GM12874 (cell line): ENCODE data around the gene OTOF.
A peak's percentile ranks its signal among the peaks of the same experiment; 100 is the strongest.

Experiments
- TF ChIP-seq, protein P1 (sequence below): IDR thresholded peaks from 2 replicates; pipeline ENCODE4 v1.5.1; 2011; ENCODE audit warnings: low read depth, mild to moderate bottlenecking, control low read depth, low read length, moderate library complexity; ENCODE audit not compliant: insufficient read depth

OTOF gene

GRCh38 chr2:26504002-26504401 lies 26.1 kb upstream of the OTOF start:
- TF ChIP-seq, protein P1, sequence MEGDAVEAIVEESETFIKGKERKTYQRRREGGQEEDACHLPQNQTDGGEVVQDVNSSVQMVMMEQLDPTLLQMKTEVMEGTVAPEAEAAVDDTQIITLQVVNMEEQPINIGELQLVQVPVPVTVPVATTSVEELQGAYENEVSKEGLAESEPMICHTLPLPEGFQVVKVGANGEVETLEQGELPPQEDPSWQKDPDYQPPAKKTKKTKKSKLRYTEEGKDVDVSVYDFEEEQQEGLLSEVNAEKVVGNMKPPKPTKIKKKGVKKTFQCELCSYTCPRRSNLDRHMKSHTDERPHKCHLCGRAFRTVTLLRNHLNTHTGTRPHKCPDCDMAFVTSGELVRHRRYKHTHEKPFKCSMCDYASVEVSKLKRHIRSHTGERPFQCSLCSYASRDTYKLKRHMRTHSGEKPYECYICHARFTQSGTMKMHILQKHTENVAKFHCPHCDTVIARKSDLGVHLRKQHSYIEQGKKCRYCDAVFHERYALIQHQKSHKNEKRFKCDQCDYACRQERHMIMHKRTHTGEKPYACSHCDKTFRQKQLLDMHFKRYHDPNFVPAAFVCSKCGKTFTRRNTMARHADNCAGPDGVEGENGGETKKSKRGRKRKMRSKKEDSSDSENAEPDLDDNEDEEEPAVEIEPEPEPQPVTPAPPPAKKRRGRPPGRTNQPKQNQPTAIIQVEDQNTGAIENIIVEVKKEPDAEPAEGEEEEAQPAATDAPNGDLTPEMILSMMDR = no peak

DNA sequence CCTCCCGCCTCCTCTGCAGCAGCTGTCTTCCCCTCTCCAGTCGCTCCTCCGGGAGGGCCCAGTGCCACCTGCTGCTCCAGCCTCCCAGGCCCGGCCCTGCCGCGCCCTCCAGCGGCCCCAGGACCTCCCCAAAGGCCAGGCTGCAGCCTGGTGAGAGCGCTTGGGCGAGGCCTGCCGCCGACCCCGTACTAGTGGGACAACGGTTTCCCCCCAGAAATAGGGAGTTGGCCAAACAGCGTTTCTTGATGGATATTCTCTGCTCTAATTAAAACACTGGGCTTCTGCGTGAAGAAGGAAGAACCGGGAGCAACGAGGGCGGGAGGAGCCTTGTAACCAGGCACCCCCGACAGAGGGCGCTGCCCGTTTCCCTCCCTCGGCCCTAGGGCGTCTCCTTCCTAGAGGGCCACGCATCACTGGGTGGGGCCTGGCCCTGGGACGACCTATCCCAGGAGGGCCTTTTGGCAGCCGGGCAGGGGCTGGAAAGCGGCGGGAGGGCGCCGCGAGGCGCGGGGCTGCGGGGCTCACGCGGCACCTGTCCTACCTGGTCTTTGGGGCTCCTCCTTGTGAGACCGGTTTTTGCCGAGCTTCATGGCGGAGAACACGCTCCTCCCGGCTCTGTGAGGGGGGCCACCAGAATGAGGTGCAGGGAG lies 25.4 kb upstream of the OTOF start:
- TF ChIP-seq, protein P1 = peak; percentile 88

GRCh38 chr2:26500406-26500805 lies 22.5 kb upstream of the OTOF start:
- TF ChIP-seq, protein P1 = no peak

- TF ChIP-seq, protein P1 = no peak
Measured at GRCh38 chr2:26495705-26496297, 17.9 kb upstream of the OTOF start.

DNA sequence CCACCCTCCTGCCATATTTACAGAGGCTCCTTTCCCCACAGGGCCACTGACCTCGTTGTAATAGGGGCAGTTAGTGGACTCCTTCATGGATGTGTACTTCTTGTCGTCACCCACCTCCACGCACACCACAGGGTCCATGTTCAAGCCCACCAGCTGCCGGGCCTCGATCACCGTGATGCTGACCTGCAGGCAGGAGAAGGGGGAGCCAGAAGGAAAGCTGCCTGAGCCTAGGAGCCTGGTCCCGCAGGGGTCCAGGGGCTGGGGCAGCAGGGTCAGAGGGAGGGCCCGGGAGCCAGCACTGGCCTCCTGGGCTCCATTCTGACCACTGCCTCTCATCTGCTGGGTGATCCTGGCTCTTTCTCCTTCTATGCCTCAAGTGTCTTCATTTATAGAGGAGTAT lies 17.0 kb upstream of the OTOF start:
- TF ChIP-seq, protein P1 = no peak

DNA sequence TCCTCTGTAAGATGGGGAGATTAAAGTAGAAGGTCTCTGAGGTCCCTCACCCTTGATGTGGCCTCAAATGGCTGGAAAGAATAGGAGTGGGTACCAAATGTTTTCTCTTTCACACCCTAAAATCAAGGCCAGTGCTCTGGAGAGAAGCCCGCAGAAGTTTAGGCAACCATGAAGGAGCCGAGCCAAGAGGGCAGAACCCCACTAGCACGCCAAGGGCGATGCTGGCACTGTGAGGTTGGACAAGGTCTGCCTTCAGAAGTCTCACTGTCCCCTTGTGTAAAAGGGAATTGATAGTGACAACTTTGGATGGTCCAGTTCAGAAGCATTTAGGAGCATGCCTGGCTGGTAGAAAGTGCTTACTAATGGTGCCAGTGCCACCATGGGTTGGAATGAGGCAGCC lies 16.3 kb upstream of the OTOF start:
- TF ChIP-seq, protein P1 = no peak

GRCh38 chr2:26493566-26493965 lies 15.6 kb upstream of the OTOF start:
- TF ChIP-seq, protein P1 = no peak
